Endothelial cell of hepatic sinusoid (primary cell): Measurements from ENCODE around the gene NEK9.

ENCODE experiments used
- in situ Hi-C: cut with HindIII; loops from 2 replicates; pipeline ENCODE4 v1.10.0; 2017; ENCODE audit warnings: low sequenced_read_pairs

The NEK9 gene

DNA sequence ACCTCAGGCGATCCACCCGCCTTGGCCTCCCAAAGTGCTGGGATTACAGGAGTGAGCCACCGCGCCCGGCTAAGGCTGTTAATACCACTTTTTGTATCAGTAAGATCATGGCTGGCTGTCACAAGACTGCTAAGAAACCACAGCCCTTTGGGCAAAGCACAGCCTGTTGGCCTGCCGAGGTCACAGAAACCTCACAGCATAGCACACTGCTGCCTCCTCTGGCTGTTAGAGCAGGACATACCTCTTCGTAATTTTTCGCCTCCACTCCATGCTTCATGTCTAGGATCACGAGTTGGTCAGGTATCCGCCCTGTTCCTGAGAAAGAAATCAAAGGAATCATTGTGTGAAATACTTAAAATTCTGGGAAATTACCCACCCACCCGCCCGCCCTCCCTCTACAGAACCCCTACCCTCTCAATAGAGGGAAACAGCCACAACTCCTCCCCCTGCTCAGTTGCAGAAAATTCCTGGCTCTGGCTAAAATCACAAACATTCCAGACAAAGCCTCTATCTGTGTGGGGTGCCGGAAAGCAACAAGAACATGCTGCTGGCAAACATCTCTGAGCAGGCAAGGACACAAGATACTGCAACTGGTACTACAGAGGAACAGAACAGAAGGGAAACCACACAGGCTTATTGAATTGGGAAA lies 20.7 kb upstream of the NEK9 start:
- in situ Hi-C loops, result no loop called here

DNA sequence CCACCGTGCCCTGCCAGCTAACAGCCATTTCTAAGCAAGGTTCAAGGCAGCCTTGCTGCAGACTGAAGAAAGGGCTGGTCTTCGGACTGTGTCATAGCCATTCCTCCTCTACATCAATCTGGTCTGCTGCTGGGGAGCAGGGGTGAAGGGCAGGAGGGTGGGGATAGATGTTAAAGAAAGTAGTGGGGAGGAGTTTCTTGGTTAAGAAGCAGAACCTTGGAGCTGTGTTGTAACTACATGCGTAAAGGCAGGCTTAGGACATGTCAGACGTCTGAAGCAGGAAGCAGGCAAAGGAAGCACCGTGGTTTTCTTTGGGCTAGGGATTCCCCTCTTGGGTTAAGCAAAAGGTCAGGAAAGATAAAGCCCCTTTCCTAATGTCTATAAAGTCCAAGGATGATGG lies 18.1 kb upstream of the NEK9 start:
- in situ Hi-C loops, result no loop called here

DNA sequence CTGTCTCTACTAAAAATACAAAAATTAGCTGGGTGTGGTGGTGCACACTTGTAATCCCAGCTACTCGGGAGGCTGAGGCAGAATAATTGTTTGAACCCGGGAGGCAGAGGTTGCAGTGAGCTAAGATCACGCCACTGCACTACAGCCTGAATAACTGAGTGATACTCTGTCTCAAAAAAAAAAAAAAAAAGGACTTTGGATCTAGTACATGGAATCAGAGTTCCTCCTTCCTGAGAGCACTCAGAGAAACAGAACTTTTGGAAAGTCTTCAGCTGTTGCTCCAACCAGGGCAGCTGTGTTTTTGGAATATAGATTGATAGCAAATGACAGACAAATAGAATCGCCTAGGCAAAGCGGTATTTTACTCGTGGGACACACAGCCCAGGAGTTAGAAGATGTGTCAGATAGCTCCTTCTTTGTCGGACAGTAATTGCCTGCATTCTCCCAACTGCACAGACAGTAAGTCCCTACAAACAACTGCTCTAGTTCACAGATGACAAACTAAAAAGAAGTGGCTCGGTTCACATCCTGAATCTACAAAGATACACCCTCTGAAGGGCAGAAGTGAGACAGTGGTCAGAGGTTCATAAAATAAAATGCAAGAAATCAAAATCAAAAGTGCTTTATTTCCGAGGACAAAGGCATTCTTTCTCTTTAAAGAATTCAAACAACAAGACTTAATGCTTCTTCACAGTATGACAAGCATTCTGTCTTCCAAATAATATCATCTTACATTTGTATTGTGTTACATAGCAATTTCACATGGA lies 17.1 kb upstream of the NEK9 start:
- in situ Hi-C loops, result no loop called here

DNA sequence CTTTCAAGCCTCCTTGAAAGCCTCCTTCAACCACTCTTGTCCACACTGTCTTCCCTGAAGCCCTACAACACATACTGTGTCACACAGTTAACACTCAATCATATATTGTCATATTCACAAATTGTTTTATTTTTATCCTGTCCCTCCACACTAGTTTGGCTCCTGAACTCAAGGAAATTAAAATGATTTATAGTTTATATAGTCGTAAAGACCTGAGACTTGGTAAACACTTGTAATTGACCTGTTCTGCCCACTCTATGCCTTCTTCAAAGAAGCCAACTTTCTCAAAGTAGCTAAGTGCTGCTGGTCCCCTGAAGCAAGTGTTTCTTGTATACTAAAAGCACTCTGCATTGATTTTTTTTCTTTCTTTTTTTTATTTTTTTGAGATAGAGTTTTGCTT lies 15.6 kb upstream of the NEK9 start:
- in situ Hi-C loops, result no loop called here

DNA sequence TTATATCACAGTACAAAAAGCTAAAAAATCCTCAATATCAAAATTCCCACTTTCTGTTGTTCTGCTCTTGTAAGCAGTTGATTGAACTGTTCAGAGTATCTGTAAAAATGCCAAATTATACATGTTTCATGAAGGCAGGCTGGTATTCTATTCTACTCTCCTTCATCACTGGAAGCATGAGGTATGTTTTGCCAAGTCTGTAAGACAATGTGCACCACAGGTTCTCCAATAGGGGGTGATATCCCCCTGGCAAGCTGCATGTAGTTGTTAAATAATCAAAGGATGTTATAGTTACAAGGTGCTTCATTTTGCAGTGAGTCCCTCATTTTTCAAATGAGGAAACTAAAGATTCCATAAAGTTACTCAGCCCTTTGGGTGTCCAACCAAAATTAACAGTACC lies 15.1 kb upstream of the NEK9 start:
- in situ Hi-C loops, result no loop called here

DNA sequence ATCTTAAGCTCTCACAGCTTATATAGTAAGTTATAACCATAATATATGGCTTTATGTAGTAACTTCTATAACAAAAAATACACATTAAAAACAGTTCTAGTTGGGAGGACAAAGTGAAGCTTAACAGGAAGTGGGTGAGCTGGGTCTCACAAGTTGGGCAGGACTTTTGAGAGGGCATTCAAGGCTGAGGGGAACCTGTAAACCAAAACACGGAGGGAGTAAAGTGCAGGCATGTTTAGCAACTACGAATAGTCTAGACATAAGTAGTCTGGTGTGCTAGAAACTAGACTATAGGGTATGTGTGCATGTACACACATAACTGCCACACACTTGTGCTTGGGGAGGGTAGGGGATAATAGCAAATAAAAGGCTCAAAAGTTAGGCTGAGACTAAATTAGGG lies 14.2 kb upstream of the NEK9 start:
- in situ Hi-C loops, result no loop called here

DNA sequence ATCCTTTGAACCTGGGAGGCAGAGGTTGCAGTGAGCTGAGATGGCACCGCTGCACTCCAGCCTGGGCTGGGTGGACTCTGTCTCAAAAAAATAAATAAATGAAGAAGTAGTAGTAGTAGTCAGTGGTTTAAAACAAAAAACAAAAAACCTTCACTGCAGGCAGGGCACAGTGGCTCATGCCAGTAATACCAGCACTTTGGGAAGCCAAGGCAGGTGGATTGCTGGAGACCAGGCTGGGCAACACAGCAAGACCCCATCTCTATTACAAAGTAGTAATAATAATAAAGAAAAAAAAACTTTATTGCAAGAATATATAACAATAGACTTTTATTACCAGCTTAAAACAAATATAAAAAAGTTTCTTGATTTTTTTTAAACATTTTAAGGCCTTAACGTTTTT lies 13.8 kb upstream of the NEK9 start:
- in situ Hi-C loops, result no loop called here

DNA sequence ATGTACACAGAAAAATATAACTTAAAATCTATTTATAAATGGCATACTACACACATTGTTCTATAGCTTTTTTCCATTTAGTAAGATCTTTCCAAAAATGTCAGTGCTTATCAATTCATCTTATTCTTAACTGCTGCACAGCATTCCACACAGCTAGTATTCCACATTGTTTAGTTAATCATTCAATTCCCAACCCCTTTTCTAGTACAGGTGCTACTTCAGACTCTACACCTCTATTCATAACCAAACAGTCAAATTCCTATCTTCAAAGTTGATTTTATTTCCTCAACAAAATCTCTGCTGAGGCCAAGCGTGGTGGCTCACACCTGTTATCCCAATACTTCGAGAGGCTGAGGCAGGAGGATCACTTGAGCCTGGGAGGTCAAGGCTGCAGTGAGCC lies 12.3 kb upstream of the NEK9 start:
- in situ Hi-C loops, result no loop called here

DNA sequence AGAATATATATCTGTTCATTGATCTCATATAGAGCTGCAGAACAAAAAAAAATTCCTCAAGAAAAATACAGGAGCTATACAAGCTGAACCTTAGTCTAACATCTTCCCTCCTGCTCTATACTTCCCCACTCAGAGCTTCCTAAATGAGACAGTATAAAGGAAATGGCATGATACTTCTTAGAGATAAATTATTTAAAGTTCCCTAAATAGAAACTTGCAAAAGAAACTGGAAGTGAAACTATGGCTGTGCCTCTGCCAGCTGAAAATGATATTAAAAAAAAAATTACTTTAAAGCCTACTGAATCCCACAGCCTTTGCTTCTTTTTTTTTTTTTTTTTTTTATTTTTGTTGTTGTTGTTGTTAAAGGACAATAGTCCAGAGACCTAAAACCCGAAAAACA lies 11.6 kb upstream of the NEK9 start:
- in situ Hi-C loops, result no loop called here

DNA sequence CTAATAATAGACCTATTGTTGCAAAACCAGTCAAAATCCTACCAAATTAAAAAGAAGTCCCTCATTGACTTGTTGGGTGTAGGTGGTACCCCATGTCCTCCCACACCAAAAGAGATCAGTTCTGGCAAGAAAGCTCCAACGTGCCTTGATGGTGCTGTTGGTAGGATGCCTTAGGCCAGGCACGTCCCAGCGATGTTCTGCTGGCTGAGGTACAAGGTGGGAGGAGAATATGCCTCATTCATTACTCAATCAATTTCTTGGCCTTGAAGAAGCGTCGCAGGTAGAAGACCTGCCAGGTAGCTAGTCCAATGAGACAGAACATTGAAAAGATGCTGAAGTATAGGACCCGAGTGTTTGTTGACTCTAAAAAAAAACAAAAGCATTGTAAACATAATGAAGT lies 7.8 kb upstream of the NEK9 start:
- in situ Hi-C loops, result no loop called here

DNA sequence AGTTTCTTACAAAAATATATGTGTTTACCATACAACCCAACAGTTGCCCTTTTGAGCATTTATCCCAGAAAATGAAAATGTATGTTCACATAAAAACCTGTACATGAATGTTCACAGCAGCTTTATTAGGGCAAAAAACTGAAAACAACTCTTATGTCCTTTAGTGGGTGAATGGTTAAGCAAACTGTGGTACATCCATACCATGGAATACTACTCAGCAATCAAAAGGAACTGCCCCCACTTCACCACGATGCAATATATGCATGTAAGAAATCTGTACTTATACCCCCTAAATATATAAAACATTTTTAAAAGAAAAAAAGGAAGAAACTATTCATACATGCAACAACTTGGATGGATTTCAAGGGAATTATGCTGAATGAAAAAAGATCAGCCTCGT lies 6.7 kb upstream of the NEK9 start:
- in situ Hi-C loops, result no loop called here

DNA sequence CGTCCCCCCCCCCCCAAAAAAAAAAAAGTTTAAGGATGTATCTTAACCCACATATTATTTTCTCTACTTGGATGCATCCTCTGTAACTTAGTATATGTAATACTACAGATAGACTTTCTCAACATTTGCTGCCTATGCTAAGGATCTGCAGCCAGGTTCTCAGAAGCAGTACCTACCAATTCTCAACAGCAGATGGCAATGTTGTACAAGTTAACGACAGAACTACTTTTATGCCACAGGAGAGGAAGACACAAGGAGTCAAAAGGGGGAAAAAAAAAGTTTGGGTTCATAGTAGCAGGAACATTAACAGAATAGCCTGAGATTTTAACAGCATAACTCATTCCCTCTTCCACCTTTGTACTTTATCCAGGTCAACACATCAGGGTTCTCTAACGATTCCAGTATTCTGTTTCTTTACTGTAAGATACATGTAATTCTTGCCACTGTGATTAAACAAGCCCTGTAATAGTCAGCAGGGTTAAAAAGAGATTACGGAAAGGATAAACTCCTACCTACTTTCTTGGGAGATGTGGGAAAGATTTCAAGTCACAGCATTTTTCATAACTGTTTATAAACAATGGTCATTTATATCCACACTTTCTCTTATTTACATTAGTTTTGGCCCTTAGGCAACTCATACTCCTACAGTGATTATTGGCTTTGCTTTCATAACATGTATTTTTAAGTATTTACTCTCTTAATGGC lies 5.7 kb upstream of the NEK9 start:
- in situ Hi-C loops, result no loop called here

DNA sequence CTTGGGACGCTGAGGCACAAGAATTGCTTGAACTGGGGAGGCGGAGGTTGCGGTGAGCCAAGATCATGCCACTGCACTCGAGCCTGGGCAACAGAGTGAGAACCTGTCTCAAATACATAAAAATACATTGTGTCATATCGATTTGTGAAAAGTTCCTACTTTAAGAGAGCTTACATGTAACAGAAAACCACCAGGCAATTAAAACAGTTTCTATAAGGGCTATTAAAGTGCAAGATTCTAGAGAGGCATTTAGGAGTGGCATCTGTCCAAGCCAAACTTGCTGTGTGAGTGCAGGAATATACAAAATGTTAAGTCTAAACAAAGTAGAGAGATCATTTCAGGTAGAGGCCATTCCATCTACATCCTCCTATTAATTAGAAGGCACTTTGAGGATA lies 1.7 kb upstream of the NEK9 start:
- in situ Hi-C loops, result loop anchor here (5.0 to 10.0 kb wide), 2 partner anchors 174 to 366 kb away; no protein-coding TSS in a partner anchor

DNA sequence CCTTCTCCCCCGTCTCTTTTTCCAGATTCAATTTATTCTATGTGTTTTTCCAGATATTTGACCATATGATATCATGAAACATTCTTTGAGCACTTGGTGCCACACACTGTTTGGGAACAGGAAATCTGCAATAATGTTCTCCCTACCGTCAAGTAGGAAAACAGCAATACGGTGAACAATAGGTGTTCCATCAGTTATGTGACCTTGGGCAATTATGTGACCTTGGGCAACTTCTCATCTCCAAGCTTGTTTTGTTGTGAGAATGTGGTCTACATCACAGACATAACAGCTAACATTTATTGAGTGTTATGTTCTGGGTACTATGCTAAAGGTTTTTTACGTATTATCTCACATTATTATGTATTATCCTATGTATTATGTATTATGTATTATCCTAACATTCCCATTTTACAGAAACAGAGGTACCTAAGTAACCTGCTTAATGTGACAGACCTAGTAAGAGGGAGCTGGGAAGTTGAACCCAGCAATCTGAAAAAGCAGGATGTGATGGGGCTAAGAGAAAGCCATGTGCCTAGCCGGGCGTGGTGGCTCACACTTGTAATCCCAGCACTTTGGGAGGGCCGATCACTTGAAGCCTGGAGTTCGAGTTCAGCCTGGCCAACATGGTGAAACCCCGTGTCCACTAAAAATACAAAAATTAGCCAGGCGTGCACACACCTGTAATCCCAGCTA lies 1.2 kb upstream of the NEK9 start:
- in situ Hi-C loops, result loop anchor here (5.0 to 10.0 kb wide), 2 partner anchors 174 to 367 kb away; no protein-coding TSS in a partner anchor

DNA sequence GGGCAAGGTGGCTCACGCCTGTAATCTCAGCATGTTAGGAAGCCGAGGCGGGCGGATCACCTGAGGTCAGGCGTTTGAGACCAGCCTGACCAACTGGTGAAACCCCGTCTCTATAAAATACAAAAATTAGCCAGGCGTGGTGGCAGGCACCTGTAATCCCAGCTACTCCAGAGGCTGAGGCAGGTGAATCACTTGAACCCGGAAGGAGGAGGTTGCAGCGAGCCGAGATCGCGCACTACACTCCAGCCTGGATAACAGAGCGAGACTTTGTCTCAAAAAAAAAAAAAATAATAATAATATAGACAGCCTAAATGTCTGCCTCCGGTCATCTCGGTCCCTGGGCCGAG lies 599 bp upstream of the NEK9 start:
- in situ Hi-C loops, result loop anchor here (5.0 to 10.0 kb wide), 2 partner anchors 175 to 367 kb away; no protein-coding TSS in a partner anchor

DNA sequence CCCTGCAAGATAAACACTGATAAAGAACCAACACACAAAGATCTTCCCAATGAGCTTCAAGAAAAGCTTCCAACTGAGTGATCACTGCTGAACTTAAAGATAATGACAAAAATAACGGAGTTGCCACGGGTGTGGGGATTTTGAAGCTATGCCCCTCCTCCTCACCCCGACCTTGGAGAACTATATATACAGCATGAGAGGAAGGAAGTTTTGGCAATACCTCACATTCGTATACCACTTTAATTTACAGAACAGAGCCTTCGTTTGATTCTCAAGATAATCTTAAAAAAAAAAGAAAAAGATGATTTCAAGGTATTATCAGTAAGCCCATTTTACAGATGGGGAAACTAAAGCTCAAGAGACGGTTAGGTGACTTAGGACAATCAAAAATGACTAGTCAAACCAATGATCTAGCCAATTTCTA lies 715 bp downstream of the NEK9 start:
- in situ Hi-C loops, result loop anchor here (5.0 to 10.0 kb wide), 2 partner anchors 176 to 369 kb away; no protein-coding TSS in a partner anchor

DNA sequence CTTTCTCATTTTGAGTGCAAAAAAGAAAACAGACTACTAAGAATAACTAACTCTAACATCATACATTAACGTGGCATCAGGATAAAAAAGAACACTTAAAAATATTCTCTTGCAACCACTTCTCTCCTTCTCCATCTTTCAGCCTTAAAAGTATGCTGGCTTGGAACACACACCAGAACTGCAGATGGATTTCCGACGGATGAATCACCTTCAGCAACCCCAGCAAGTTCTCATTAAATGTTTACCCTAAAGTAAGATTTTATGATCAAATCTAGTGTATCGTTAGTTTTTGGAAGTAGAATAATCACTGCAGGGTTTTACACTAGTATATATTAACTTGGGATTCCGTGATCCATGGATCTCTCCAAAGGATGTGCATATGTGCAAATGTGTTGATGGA lies 1.2 kb downstream of the NEK9 start:
- in situ Hi-C loops, result loop anchor here (5.0 to 10.0 kb wide), 2 partner anchors 177 to 369 kb away; no protein-coding TSS in a partner anchor

DNA sequence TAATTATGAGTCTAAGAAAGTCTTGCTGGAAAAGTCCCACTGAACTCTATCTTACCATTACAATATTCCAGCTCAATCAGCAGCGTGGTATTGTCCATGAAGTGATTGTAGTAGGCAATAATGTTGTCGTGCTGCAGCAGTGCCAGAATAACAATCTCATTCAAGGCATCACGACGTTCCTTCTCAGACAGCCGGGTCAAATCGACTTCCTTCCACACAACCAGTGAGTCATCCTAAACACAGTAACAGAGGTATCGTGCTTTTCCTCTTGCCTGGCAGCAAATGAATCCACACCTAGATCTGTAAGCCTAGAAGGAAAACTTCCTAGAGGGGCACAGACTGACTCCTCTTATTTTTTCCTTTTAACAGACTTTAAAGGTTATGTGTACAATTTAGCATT lies 2.9 kb downstream of the NEK9 start:
- in situ Hi-C loops, result loop anchor here (10.0 kb wide), 1 partner anchor 371 kb away; no protein-coding TSS in a partner anchor

DNA sequence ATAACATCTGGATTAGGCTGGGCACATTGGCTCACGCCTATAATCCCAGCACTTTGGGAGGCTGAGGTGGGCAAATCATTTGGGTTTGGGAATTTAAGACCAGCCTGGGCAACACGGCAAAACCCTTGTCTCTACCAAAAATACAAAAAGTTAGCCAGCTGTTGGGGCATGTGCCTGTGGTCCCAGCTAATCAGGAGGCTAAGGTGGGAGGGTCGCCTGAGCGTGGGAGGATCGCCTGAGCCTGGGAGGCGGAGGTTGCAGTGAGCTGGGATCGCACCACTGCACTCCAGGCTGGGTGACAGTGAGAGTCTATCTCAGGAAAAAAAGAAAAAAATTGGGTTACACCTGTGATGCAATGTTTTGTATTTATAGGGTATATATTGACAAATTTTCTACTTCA lies 5.3 kb downstream of the NEK9 start:
- in situ Hi-C loops, result loop anchor here (10.0 kb wide), 1 partner anchor 373 kb away; no protein-coding TSS in a partner anchor

DNA sequence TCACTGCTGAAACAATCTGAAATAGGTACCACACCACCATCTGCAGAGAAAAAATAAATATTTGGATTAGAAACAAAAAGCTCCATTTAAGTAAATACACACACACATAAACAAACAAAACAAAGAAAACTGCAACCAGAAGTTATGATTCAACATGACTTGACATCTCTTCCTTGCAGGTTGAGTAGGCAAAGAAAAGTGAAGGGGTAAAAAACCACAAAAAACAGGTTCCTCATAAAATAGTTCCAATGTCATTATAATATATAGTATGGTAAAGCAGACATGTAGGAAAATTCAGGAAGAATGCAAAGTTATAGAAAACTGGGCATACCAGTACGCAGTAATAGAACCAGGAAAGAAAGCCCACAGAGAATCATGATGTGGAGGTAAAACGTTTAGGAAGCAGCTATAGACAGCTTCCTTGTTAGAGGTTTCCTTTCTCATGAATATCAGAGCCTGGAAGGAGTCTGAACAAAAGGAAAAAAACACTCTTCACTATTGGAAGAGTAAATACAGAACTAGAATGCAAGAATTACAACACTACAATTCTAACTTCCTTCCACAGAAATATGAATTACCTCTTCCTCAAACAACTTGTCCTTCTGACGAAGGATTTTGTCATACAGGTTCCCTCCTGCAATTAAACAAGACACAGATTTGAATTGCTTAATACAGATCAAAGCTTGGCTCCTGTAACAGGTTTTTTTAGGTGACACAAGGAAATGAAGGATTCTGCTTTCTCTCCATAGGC lies 6.1 kb downstream of the NEK9 start:
- in situ Hi-C loops, result loop anchor here (10.0 kb wide), 1 partner anchor 374 kb away; no protein-coding TSS in a partner anchor
